B cell (primary cell): ENCODE measurements around the gene INPP1. TPM values are rescaled to one million over a fixed set of nuclear protein-coding genes. Genes with fewer than 3 reads are reported as not detected.

Source experiments
- ATAC-seq: fragments of 200-7000 bp; cut with Tn5 transposase; one replicate; pipeline ENCODE4 v1.10.0; 2021; ENCODE audit warnings: low read depth, mild to moderate bottlenecking, moderate number of reproducible peaks, moderate library complexity
- CTCF ChIA-PET: fragments of 350-600 bp; sonication (Branson Sonifier 250); formaldehyde crosslinking; loops from one replicate; lab custom pipeline; 2021; ENCODE audit warnings: antibody characterized with exemption, inconsistent platforms; lab: Charles Lee
- POLR2A ChIA-PET: fragments of 350-600 bp; sonication (Branson Sonifier 250); formaldehyde crosslinking; loops from one replicate; lab custom pipeline; 2021; ENCODE audit warnings: antibody characterized with exemption; lab: Charles Lee
- DNase-seq: peaks from one replicate; pipeline ENCODE4 v3.0.0; 2013
- H2AFZ ChIP-seq: 2 replicates; pipeline ENCODE4 v1.6.1; 2012; ENCODE audit warnings: mild to moderate bottlenecking, low read depth, low read length; ENCODE audit not compliant: insufficient read depth, poor library complexity, severe bottlenecking
- H3K27ac ChIP-seq, 2 donors: 1 replicate in 1 of 2; 2 replicates in 1 of 2; pipeline ENCODE4 v1.5.1; 2012 to 2013; ENCODE audit warnings: low read length in 2 of 2, mild to moderate bottlenecking in 2 of 2, moderate library complexity in 1 of 2
- H3K27me3 ChIP-seq, 4 experiments: fragments of 200-600 bp in 1 of 4; sonication (generic) in 1 of 4; replicated peaks in 1 of 4; 1 replicate in 2 of 4; 2 replicates in 2 of 4; pipeline versions ENCODE4 v1.6.1 to v1.7.0; 2013 to 2016; ENCODE audit warnings: low read length in 3 of 4, mild to moderate bottlenecking in 2 of 4, mixed read lengths in 1 of 4, moderate library complexity in 1 of 4; ENCODE audit not compliant: insufficient read depth in 4 of 4, control insufficient read depth in 3 of 4; ENCODE audit errors: control extremely low read depth in 1 of 4
- H3K36me3 ChIP-seq, 2 experiments: replicated peaks in 1 of 2; 1 replicate in 1 of 2; 2 replicates in 1 of 2; pipeline versions ENCODE4 v1.6.1 to v1.7.1; 2013; ENCODE audit warnings: low read length in 1 of 2; ENCODE audit not compliant: insufficient read depth in 2 of 2, control insufficient read depth in 1 of 2; ENCODE audit errors: control extremely low read depth in 1 of 2, extremely low read depth in 1 of 2
- H3K4me1 ChIP-seq, 2 donors: fragments of 200-600 bp in 1 of 2; sonication (generic) in 1 of 2; 1 replicate in 1 of 2; 2 replicates in 1 of 2; pipeline versions ENCODE4 v1.5.1 to v1.6.1; 2013 to 2017; ENCODE audit warnings: low read length in 2 of 2; ENCODE audit not compliant: control insufficient read depth in 2 of 2, insufficient read depth in 2 of 2
- H3K4me2 ChIP-seq: replicated peaks from 2 replicates; pipeline ENCODE3; 2012; ENCODE audit warnings: mild to moderate bottlenecking, low read depth, low read length; ENCODE audit not compliant: poor library complexity, severe bottlenecking
- H3K4me3 ChIP-seq, 5 experiments: fragments of 200-600 bp in 1 of 5; sonication (generic) in 1 of 5; 1 replicate in 3 of 5; 2 replicates in 2 of 5; pipeline versions ENCODE4 v1.5.1 to v1.7.0; 2011 to 2016; ENCODE audit warnings: low read length in 4 of 5, mild to moderate bottlenecking in 4 of 5, low read depth in 2 of 5, control low read depth in 1 of 5, moderate library complexity in 1 of 5; ENCODE audit not compliant: insufficient read depth in 1 of 5; ENCODE audit errors: control extremely low read depth in 1 of 5, extremely low read depth in 1 of 5
- H3K79me2 ChIP-seq: fragments of 200-600 bp; sonication (generic); one replicate; pipeline ENCODE4 v1.6.0; 2016; ENCODE audit warnings: low read length; ENCODE audit not compliant: control insufficient read depth, insufficient read depth
- H3K9ac ChIP-seq: fragments of 200-600 bp; sonication (generic); 2 replicates; pipeline ENCODE4 v1.6.1; 2017; ENCODE audit warnings: mild to moderate bottlenecking, low read length, moderate library complexity
- H3K9me3 ChIP-seq, 3 donors: one replicate each; pipeline versions ENCODE4 v1.6.1 to v1.7.1; 2013; ENCODE audit warnings: low read length in 2 of 3; ENCODE audit not compliant: control insufficient read depth in 2 of 3, insufficient read depth in 1 of 3; ENCODE audit errors: control extremely low read depth in 1 of 3
- H4K20me1 ChIP-seq: 2 replicates; pipeline ENCODE4 v1.6.0; 2012; ENCODE audit warnings: mild to moderate bottlenecking, low read length; ENCODE audit not compliant: insufficient read depth, control insufficient read depth, poor library complexity, severe bottlenecking
- H3K27ac Mint-ChIP-seq: one replicate; pipeline ENCODE4 v1.8.0; 2021; ENCODE audit warnings: mixed read lengths
- H3K27me3 Mint-ChIP-seq: one replicate; pipeline ENCODE4 v1.8.0; 2021; ENCODE audit warnings: mixed read lengths
- H3K4me1 Mint-ChIP-seq: one replicate; pipeline ENCODE4 v1.8.0; 2021; ENCODE audit warnings: mixed read lengths
- H3K4me3 Mint-ChIP-seq: one replicate; pipeline ENCODE4 v1.8.0; 2021; ENCODE audit warnings: mixed read lengths
- H3K9me3 Mint-ChIP-seq: one replicate; pipeline ENCODE4 v1.8.0; 2022; ENCODE audit warnings: mixed read lengths; ENCODE audit not compliant: insufficient read depth
- EZH2 ChIP-seq: IDR thresholded peaks from 2 replicates; pipeline ENCODE4 v1.6.1; 2012; ENCODE audit warnings: borderline replicate concordance, low read depth, mild to moderate bottlenecking, moderate library complexity, low read length; ENCODE audit not compliant: insufficient read depth, poor library complexity, severe bottlenecking
- WGBS: methylation state at CpG from one replicate; pipeline ENCODE4 v1.1.5; 2013; ENCODE audit warnings: missing lambda C conversion rate; ENCODE audit not compliant: insufficient coverage; 5-methylcytosine and 5-hydroxymethylcytosine counted together
- intact Hi-C: fragments of 100-400 bp; cut with micrococcal nuclease; formaldehyde crosslinking; loops from one replicate; pipeline ENCODE4 v1.10.0; 2022
- polyA plus RNA-seq: library from polyadenylated mRNA; depleted of rRNA; stranded (reverse); fragments of >200 nt; gene quantifications from 2 replicates; pipeline ENCODE4 v1.2.3, GENCODE V29; 2012
- total RNA-seq, 2 donors: library from RNA; stranded (reverse); fragments of 120-200 nt in 1 of 2; gene quantifications; 1 replicate in 1 of 2; 2 replicates in 1 of 2; pipeline versions ENCODE4 v1.2.3 to v1.2.4, GENCODE V29; 2013 to 2022
- TF ChIP-seq, protein P1 (sequence below): fragments of 200-600 bp; IDR thresholded peaks from one replicate; pipeline ENCODE4 v1.8.0; 2022; ENCODE audit warnings: antibody characterized with exemption, mild to moderate bottlenecking

The INPP1 gene
- total and polyA plus RNA-seq, 2 donors (not counting 1 experiment from before 2014, with no cell fraction given): 3.1 to 3.7 TPM

- Histone ChIP-seq H3K36me3 (no peaks in the 10 kb centered on the region), H3K27me3 (no peaks in the 10 kb centered on the region), H3K9ac (no peak overlapping the region), H3K9me3 (no peaks in the 10 kb centered on the region), H3K4me1 (no peaks in the 10 kb centered on the region), H3K4me2 (no peak overlapping the region), H3K4me3 (no peak overlapping the region), H4K20me1 (no peaks in the 10 kb centered on the region), H2AFZ (no peak overlapping the region), H3K79me2 (no peaks in the 10 kb centered on the region), H3K27ac (no peak overlapping the region)
- DNase-seq (no peak), ATAC-seq (no peak)
- 92% methylated on average over 2 of the region's 3 CpGs for WGBS
- Mint-ChIP-seq H3K4me3 (no peak overlapping the region), H3K4me1 (no peaks in the 10 kb centered on the region), H3K27me3 (no peaks in the 10 kb centered on the region), H3K9me3 (no peaks in the 10 kb centered on the region), H3K27ac (no peak overlapping the region)
- intact Hi-C loops: no loop called here
- CTCF ChIA-PET: no interaction called here
- POLR2A ChIA-PET: no interaction called here
- TF ChIP-seq, protein P1, sequence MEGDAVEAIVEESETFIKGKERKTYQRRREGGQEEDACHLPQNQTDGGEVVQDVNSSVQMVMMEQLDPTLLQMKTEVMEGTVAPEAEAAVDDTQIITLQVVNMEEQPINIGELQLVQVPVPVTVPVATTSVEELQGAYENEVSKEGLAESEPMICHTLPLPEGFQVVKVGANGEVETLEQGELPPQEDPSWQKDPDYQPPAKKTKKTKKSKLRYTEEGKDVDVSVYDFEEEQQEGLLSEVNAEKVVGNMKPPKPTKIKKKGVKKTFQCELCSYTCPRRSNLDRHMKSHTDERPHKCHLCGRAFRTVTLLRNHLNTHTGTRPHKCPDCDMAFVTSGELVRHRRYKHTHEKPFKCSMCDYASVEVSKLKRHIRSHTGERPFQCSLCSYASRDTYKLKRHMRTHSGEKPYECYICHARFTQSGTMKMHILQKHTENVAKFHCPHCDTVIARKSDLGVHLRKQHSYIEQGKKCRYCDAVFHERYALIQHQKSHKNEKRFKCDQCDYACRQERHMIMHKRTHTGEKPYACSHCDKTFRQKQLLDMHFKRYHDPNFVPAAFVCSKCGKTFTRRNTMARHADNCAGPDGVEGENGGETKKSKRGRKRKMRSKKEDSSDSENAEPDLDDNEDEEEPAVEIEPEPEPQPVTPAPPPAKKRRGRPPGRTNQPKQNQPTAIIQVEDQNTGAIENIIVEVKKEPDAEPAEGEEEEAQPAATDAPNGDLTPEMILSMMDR: no peak
- TF ChIP-seq EZH2: no peak
Observed at GRCh38 chr2:190351955-190352354, 8.6 kb downstream of the INPP1 start.

- Histone ChIP-seq H3K36me3 (no peaks in the 10 kb centered on the region), H2AFZ (no peak overlapping the region), H3K4me2 (no peak overlapping the region), H3K9me3 (no peaks in the 10 kb centered on the region), H4K20me1 (no peaks in the 10 kb centered on the region), H3K27me3 (no peaks in the 10 kb centered on the region), H3K4me1 (no peaks in the 10 kb centered on the region), H3K27ac (no peak overlapping the region), H3K79me2 (no peaks in the 10 kb centered on the region), H3K9ac (no peak overlapping the region), H3K4me3 (no peak overlapping the region)
- 98% methylated on average over 4 of the region's 8 CpGs for WGBS
- TF ChIP-seq, protein P1: no peak
- no peak for TF ChIP-seq EZH2
- intact Hi-C loops: no loop called here
- no peak for DNase-seq
- H3K4me1 Mint-ChIP-seq: no peaks in the 10 kb centered on the region
- CTCF ChIA-PET: no interaction called here
- H3K4me3 Mint-ChIP-seq: no peak overlapping the region
- ATAC-seq: no peak
- POLR2A ChIA-PET: no interaction called here
- H3K9me3 Mint-ChIP-seq: no peaks in the 10 kb centered on the region
- no peaks in the 10 kb centered on the region for H3K27me3 Mint-ChIP-seq
- H3K27ac Mint-ChIP-seq: no peak overlapping the region
Observed at GRCh38 chr2:190352668-190353536, 9.5 kb downstream of the INPP1 start.
